ENCODE data around the gene PLIN5.

Gene PLIN5, protein sequence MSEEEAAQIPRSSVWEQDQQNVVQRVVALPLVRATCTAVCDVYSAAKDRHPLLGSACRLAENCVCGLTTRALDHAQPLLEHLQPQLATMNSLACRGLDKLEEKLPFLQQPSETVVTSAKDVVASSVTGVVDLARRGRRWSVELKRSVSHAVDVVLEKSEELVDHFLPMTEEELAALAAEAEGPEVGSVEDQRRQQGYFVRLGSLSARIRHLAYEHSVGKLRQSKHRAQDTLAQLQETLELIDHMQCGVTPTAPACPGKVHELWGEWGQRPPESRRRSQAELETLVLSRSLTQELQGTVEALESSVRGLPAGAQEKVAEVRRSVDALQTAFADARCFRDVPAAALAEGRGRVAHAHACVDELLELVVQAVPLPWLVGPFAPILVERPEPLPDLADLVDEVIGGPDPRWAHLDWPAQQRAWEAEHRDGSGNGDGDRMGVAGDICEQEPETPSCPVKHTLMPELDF

GRCh38 chr19:4534836-4535658 lies at the start of gene PLIN5:
TSS of gene PLIN5 (minus strand) at chr19:4535224. CDS start at chr19:4534074, 1,150 bp downstream.
- no peak for DNase-seq (ENCODE audit: extremely low read depth, low read depth)
- TF ChIP-seq, protein P1, sequence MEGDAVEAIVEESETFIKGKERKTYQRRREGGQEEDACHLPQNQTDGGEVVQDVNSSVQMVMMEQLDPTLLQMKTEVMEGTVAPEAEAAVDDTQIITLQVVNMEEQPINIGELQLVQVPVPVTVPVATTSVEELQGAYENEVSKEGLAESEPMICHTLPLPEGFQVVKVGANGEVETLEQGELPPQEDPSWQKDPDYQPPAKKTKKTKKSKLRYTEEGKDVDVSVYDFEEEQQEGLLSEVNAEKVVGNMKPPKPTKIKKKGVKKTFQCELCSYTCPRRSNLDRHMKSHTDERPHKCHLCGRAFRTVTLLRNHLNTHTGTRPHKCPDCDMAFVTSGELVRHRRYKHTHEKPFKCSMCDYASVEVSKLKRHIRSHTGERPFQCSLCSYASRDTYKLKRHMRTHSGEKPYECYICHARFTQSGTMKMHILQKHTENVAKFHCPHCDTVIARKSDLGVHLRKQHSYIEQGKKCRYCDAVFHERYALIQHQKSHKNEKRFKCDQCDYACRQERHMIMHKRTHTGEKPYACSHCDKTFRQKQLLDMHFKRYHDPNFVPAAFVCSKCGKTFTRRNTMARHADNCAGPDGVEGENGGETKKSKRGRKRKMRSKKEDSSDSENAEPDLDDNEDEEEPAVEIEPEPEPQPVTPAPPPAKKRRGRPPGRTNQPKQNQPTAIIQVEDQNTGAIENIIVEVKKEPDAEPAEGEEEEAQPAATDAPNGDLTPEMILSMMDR (IDR thresholded peaks at IDR 0.05; ENCODE audit: low read depth, low read length), result no peak

DNA sequence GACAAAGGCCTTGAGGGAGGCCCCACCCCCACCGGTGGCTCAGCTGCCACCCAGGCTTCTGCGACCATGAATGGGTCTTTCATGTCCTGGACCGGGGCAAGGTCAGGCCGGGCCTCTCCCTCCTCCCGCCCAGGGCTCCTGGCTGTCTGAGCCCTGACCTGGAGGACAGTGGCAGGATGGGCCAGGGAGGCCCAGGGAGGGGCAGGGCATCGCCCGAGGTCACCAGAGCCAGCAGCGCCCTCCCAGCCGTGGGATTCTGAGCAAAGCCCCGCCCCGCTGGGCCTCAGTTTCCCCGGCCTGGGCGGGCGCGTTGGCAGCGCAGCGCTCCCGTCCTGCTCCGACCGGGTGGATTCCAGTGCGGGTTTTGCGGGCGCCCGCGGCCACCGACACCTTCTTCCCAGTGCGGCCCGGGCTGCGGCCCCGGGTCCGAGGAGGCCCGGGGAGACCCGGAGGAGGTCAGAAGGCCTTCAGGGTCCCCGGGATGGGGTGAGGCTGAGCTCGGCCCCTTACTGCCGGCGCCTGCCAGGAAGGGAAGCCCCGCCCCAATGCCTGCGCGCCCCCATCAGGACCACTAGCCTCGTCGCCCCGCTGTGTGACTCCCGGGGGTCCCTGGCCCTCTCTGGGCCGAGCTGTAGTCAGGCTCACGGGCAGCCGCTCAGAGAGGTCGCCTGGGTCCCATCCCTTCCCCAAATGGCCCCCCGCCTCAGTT lies 49.1 kb upstream of the PLIN5 start:
- TF ChIP-seq, protein P1 (IDR thresholded peaks at IDR 0.05; ENCODE audit: low read depth, low read length), result no peak
- DNase-seq (ENCODE audit: extremely low read depth, low read depth), result no peak

DNA sequence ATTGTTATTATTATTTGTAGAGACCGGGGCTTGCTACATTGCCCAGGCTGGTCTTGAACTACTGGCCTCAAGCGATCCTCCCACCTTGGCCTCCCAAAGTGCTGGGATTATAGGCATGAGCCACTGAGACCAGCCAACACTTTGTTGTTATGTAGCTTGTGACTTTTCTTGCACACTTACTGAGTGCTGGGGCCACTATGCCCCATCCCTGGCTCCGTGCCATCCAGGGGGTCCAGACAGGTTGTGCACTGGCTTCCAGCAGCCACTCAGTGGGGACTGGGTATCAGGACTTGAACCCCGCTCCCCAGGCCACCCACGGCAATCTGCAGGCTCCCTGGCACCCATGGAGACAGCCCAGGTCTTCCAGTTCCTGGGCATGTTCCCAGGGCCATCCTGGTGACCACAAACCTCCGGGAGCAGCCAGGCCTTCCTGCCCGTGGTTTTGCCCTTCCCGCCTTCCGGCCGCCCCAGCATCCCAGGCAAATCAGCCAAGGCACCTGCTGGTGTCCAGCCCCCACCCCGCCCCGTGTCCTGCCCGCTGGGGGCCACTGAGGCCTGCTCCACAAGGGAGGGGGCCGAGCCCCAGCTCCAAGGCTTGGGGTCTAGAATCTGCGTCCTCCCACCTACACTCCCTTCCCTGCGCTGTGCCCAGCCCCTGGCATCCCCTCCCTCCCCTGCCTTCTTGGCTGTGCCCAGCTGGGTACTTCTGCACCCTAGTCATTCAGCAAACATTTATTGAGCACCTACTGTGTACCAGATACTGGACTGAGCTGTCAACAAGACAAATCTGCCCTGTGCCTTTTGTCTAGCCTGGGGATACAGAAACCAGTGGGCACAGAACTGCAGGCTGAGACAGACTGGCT lies 48.2 kb upstream of the PLIN5 start:
- no peak for DNase-seq (ENCODE audit: extremely low read depth, low read depth)

GRCh38 chr19:4581666-4582553 lies 46.9 kb upstream of the PLIN5 start:
- TF ChIP-seq, protein P1 (IDR thresholded peaks at IDR 0.05; ENCODE audit: low read depth, low read length), result no peak
- DNase-seq (ENCODE audit: extremely low read depth, low read depth), result no peak

More for the DNA sequence above, 48.2 kb upstream of the PLIN5 start:
- TF ChIP-seq, protein P1 (IDR thresholded peaks at IDR 0.05; ENCODE audit: low read depth, low read length), result no peak

DNA sequence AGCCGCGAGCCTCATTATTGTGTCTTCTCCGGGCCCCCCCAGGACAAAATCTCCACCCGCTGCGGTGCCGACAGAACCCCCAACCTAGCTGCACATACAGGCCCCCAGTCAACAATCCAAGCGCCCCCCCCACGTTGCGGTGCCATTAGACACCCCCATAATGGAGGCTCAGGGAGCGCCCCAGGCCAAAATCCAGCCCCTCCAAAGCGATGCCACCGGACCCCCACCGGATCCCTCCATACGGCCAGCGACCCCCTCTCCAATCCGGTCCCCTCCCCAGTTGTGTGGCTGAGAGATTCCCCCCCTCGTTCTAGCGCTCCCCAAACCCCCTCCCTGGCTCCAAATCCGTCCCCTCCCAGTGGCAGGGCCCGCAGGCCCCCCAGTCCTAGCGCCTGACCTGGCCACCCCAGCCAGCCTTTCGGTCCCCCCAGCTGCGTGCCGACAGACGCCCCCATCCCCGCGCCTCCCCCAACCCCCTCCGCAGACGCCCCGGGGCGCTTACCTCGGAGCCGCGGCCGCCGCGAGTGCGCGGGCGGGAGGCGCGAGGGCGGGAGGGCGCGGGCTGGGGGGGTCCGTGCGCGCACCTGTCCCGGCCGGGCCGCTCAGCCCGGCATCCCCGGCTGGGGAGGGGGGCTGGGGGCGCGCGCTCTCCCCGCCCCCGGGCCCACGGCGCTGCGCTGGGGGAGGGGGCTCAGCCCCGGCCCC lies 46.1 kb upstream of the PLIN5 start:
- DNase-seq (ENCODE audit: extremely low read depth, low read depth), result no peak
- TF ChIP-seq, protein P1 (IDR thresholded peaks at IDR 0.05; ENCODE audit: low read depth, low read length), result no peak
